ENCODE results near the gene CRABP1.

Gene CRABP1

GRCh38 chr15:78313383-78313782 is 26.8 kb upstream of the CRABP1 start:
- intact Hi-C loops (cut with DNase I; ENCODE audit: low total_unique reads) = loop anchor here (10.0 kb wide), 1 partner anchor 101 kb away; no protein-coding TSS in a partner anchor
- H3K27me3 ChIP-seq = peaks cover 0 to 42% of the 10 kb centered on the region in 2 donors
- no peak overlapping the region for H3K27ac ChIP-seq
- H3K9me3 ChIP-seq = no peaks in the 10 kb centered on the region
- H3K36me3 ChIP-seq = no peaks in the 10 kb centered on the region
- H3K4me3 ChIP-seq = no peak overlapping the region
- no peaks in the 10 kb centered on the region for H3K4me1 ChIP-seq
- DNase-seq = peak in 1 of 2 donors; percentile 35
- no peak for TF ChIP-seq CTCF (IDR thresholded peaks at IDR 0.05)

- H3K9me3 ChIP-seq = no peaks in the 10 kb centered on the region
- H3K27me3 ChIP-seq = peaks cover 0 to 34% of the 10 kb centered on the region in 2 donors
- no peak overlapping the region for H3K4me3 ChIP-seq
- no peaks in the 10 kb centered on the region for H3K36me3 ChIP-seq
- H3K27ac ChIP-seq = no peak overlapping the region
- DNase-seq = peak in 1 of 2 donors; percentile 37
- no peak for TF ChIP-seq CTCF (IDR thresholded peaks at IDR 0.05)
- no peaks in the 10 kb centered on the region for H3K4me1 ChIP-seq
- intact Hi-C loops (cut with DNase I; ENCODE audit: low total_unique reads) = loop anchor here (10.0 kb wide), 1 partner anchor 101 kb away; no protein-coding TSS in a partner anchor
Observed at GRCh38 chr15:78314181-78314581, 26.0 kb upstream of the CRABP1 start.

GRCh38 chr15:78315686-78316282 is 24.4 kb upstream of the CRABP1 start:
- Histone ChIP-seq H3K27me3 (peaks cover 0 to 35% of the 10 kb centered on the region in 2 donors), H3K9me3 (no peaks in the 10 kb centered on the region), H3K4me3 (no peak overlapping the region), H3K27ac (no peak overlapping the region), H3K4me1 (no peaks in the 10 kb centered on the region), H3K36me3 (no peaks in the 10 kb centered on the region)
- DNase-seq = no peak
- intact Hi-C loops (cut with DNase I; ENCODE audit: low total_unique reads) = loop anchor here (10.0 kb wide), 1 partner anchor 99 kb away; no protein-coding TSS in a partner anchor
- TF ChIP-seq CTCF (IDR thresholded peaks at IDR 0.05) = no peak

- intact Hi-C loops (cut with DNase I; ENCODE audit: low total_unique reads) = loop anchor here (10.0 kb wide), 1 partner anchor 98 kb away; no protein-coding TSS in a partner anchor
- H3K36me3 ChIP-seq = no peaks in the 10 kb centered on the region
- H3K4me3 ChIP-seq = no peak overlapping the region
- H3K27ac ChIP-seq = no peak overlapping the region
- TF ChIP-seq CTCF (IDR thresholded peaks at IDR 0.05) = no peak
- no peaks in the 10 kb centered on the region for H3K9me3 ChIP-seq
- no peak for DNase-seq
- H3K27me3 ChIP-seq = peaks cover 0 to 29% of the 10 kb centered on the region in 2 donors
- no peaks in the 10 kb centered on the region for H3K4me1 ChIP-seq
Observed at GRCh38 chr15:78316283-78317083, 23.7 kb upstream of the CRABP1 start.

GRCh38 chr15:78317145-78317836 is 22.9 kb upstream of the CRABP1 start:
- no peak for DNase-seq
- no peaks in the 10 kb centered on the region for H3K9me3 ChIP-seq
- no peaks in the 10 kb centered on the region for H3K4me1 ChIP-seq
- no peak overlapping the region for H3K27ac ChIP-seq
- intact Hi-C loops (cut with DNase I; ENCODE audit: low total_unique reads) = loop anchor here (10.0 kb wide), 1 partner anchor 98 kb away; no protein-coding TSS in a partner anchor
- TF ChIP-seq CTCF (IDR thresholded peaks at IDR 0.05) = no peak
- H3K36me3 ChIP-seq = no peaks in the 10 kb centered on the region
- H3K4me3 ChIP-seq = no peak overlapping the region
- peaks cover 0 to 33% of the 10 kb centered on the region in 2 donors for H3K27me3 ChIP-seq
